Esophagus (tissue), 2 donors: ENCODE results near the gene RAMP1. TPM values are rescaled to one million over a fixed set of nuclear protein-coding genes. Genes with fewer than 3 reads are reported as not detected.
A peak's percentile ranks its signal among the peaks of the same experiment; 100 is the strongest.

ENCODE experiments used
- H3K27ac ChIP-seq, 2 donors: one replicate each; pipeline ENCODE4 v1.5.1; 2013; ENCODE audit warnings: low read depth in 2 of 2, mild to moderate bottlenecking in 2 of 2, inconsistent platforms in 1 of 2, low read length in 1 of 2, moderate library complexity in 1 of 2
- H3K27me3 ChIP-seq, 2 donors: one replicate each; pipeline ENCODE4 v1.6.1; 2013; ENCODE audit warnings: low read length in 2 of 2, control low read depth in 1 of 2, mild to moderate bottlenecking in 1 of 2; ENCODE audit not compliant: insufficient read depth in 2 of 2, control insufficient read depth in 1 of 2
- H3K36me3 ChIP-seq, 2 donors: one replicate each; pipeline ENCODE4 v1.6.1; 2013; ENCODE audit warnings: low read length in 1 of 2; ENCODE audit not compliant: control insufficient read depth in 2 of 2, insufficient read depth in 2 of 2
- H3K4me1 ChIP-seq, 2 donors: one replicate each; pipeline ENCODE4 v1.6.1; 2013; ENCODE audit warnings: low read length in 1 of 2; ENCODE audit not compliant: control insufficient read depth in 2 of 2, insufficient read depth in 2 of 2
- H3K4me3 ChIP-seq, 2 donors: one replicate each; pipeline ENCODE4 v1.5.1; 2013; ENCODE audit warnings: low read length in 2 of 2, mild to moderate bottlenecking in 2 of 2, low read depth in 1 of 2, moderate library complexity in 1 of 2
- H3K9me3 ChIP-seq, 2 donors: one replicate each; pipeline ENCODE4 v1.6.1; 2013; ENCODE audit warnings: mild to moderate bottlenecking in 2 of 2, low read depth in 1 of 2, low read length in 1 of 2, moderate library complexity in 1 of 2; ENCODE audit not compliant: control insufficient read depth in 2 of 2, insufficient read depth in 1 of 2
- WGBS, 2 donors: extraction: QIAGEN DNeasy Blood & Tissue Kit; methylation state at CpG; one replicate each; pipeline ENCODE4 v1.1.7; 2013; 5-methylcytosine and 5-hydroxymethylcytosine counted together
- polyA plus RNA-seq, 2 donors: library from polyadenylated mRNA; stranded (reverse); fragments of 200-250 nt; gene quantifications; one replicate each; pipeline ENCODE4 v1.2.3, GENCODE V29; 2013
- donor health status: healthy with polysubstance abuse.
- donor health status: Bipolar disorder and iron deficiency.

RAMP1 gene
- polyA plus RNA-seq, 2 donors: 4.0 to 7.5 TPM

- no peak overlapping the region for H3K27ac ChIP-seq
- no peaks in the 10 kb centered on the region for H3K27me3 ChIP-seq
- no peaks in the 10 kb centered on the region for H3K4me1 ChIP-seq
- 84 to 94% methylated on average over 20 of the region's 20 CpGs for WGBS, 2 donors
- H3K4me3 ChIP-seq: no peak overlapping the region
- H3K9me3 ChIP-seq: peaks cover 0 to 1% of the 10 kb centered on the region in 2 donors
- no peaks in the 10 kb centered on the region for H3K36me3 ChIP-seq
Measured at GRCh38 chr2:237882510-237883481, 23.4 kb downstream of the RAMP1 start.

DNA sequence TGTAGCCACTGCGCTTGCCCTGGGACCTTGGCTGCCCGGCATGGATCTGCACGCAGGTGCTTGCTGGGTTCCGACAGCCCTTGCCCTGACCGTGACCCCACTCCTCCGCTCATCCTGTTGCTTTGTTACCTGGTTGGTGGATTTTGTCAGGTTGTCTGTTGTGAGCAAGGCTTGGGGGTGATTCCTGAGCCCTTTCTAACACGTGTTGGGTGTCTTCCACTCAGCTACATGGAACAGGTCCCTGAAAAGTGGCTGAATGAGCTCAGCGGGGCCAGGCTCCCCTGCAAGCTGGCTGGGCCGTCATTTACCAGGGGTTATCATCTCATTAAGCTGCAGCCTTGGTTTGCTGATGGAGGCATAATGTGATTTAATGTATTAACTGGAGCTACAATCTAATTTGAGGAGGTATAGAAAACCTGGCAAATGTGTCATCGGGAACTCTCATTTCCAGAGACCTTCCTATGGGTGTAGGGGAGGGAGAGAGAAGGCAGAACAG is 24.6 kb downstream of the RAMP1 start:
- no peak overlapping the region for H3K27ac ChIP-seq

DNA sequence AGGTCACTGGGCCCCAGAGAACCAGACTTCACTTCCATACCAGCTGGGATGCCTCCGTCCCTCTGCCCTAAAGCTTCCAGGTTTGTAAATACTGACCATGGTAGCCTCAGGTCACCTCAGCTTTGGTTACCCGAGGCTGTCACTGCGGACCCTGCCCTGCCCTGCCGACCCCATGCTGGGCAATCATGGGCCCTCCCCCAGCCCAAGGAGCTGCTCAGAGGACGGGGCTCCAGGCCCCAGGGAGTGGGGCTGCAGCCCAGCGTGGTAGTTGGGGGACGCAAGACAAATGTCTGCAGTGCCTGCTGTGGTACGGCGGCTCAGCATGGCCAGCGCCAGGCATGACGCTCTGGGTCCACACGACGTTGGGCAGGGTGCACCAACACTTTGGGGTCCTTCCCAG is 25.3 kb downstream of the RAMP1 start:
- Histone ChIP-seq H3K4me3 (no peak overlapping the region), H3K9me3 (peaks cover 0 to 1% of the 10 kb centered on the region in 2 donors), H3K27me3 (no peaks in the 10 kb centered on the region), H3K36me3 (no peaks in the 10 kb centered on the region), H3K27ac (no peak overlapping the region), H3K4me1 (no peaks in the 10 kb centered on the region)
- WGBS, 2 donors: 85 to 86% methylated on average over 13 of the region's 13 CpGs

More for the DNA sequence above, 24.6 kb downstream of the RAMP1 start:
- no peak overlapping the region for H3K4me3 ChIP-seq
- H3K9me3 ChIP-seq: peaks cover 0 to 1% of the 10 kb centered on the region in 2 donors
- 88 to 93% methylated on average over 10 of the region's 10 CpGs for WGBS, 2 donors
- no peaks in the 10 kb centered on the region for H3K27me3 ChIP-seq
- H3K4me1 ChIP-seq: no peaks in the 10 kb centered on the region
- H3K36me3 ChIP-seq: no peaks in the 10 kb centered on the region

DNA sequence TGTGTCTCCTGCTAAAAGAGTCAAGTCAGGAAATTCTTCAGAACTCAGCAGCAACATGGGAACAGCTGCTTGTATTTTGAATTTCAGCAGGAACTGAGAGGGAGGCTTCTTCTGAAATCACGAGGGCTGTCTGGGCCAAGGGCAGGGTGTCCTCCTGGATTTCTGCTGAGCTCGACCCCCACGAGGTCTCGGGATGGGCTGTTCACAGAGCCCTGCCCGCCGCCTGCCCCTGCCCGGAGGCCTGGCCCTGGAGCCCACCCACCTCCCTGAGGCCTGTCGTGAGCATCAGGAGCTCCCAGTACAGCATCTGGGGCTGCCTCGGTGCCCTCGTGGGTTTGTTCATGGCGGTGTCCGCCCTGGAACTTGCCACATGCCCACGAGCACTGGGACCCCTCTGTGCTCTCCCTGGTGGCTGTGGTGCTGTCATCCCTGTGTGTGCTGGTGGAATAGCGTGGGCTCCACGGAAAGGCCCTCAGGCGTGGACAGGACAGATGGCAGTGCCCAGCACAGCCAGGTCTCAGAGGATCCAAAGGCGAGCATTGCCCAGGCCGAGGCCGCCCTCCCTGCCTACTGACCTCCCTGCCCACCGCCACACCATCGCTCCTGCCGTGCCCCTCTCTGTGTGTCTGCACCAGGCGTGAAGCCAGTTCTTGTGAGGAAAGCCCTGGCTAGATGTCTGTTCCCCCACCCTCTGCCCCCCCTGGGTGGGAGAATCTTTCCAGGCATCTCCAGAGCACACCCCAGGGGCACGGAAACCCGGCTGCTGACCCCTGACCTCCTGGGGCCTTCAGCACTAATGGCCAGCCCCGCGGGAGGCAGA is 25.9 kb downstream of the RAMP1 start:
- WGBS, 2 donors: 82 to 84% methylated on average over 26 to 27 of the region's 27 CpGs
- H3K27me3 ChIP-seq: no peaks in the 10 kb centered on the region
- peak overlapping the region; percentile 41 to 43 for H3K27ac ChIP-seq
- H3K4me1 ChIP-seq: no peaks in the 10 kb centered on the region
- peaks cover 0 to 1% of the 10 kb centered on the region in 2 donors for H3K9me3 ChIP-seq
- no peak overlapping the region for H3K4me3 ChIP-seq
- no peaks in the 10 kb centered on the region for H3K36me3 ChIP-seq

DNA sequence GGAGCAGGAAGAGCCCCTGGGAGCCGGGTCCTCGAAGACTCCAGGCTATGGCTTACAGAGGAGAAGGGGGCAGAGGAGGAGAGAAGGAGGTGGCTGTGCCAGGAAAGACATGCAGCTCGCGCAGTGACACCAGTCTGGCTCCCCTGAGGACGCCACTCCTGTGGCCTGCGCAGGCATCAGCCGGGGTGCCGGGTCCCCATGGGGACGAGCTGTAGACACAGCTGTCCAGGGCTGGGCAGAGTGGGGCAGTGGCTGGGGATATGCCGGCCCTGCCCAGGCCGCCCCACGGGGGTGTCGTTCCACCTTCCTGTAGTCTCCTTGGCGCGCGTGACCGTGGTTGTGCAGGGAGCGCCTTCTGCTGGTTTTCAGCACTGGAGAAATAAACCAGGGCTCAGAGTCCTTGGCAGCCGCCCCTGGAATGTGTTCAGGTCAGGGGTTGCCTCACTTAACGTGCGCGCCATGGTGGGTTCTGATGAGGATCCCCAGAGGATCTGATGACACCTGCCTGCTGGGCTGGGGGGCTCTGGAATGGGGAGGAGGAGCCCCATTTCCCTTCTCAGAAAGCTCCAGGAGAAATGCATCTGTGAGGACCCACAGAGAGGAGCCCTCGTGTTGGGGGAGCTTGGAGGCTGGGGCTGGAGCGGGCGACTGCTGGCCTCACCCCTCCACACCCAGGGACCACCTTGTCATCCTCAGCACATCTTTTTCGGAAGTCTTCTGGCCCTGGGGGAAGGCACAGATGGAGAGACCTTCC is 26.7 kb downstream of the RAMP1 start:
- Histone ChIP-seq H3K36me3 (no peaks in the 10 kb centered on the region), H3K4me1 (no peaks in the 10 kb centered on the region)

GRCh38 chr2:237886685-237887481 is 27.5 kb downstream of the RAMP1 start:
- 79 to 84% methylated on average over 23 of the region's 23 CpGs for WGBS, 2 donors
- H3K9me3 ChIP-seq: peaks cover 0 to 1% of the 10 kb centered on the region in 2 donors
- no peaks in the 10 kb centered on the region for H3K4me1 ChIP-seq
- no peaks in the 10 kb centered on the region for H3K27me3 ChIP-seq
- H3K4me3 ChIP-seq: no peak overlapping the region
- H3K36me3 ChIP-seq: no peaks in the 10 kb centered on the region
- peak overlapping the region; percentile 27 to 80 for H3K27ac ChIP-seq

More for the DNA sequence above, 26.7 kb downstream of the RAMP1 start:
- Histone ChIP-seq H3K4me3 (no peak overlapping the region), H3K27me3 (no peaks in the 10 kb centered on the region), H3K27ac (peak overlapping the region; percentile 27 to 73), H3K9me3 (peaks cover 0 to 1% of the 10 kb centered on the region in 2 donors)
- WGBS, 2 donors: 81 to 86% methylated on average over 23 to 26 of the region's 26 CpGs

- Histone ChIP-seq H3K4me1 (no peaks in the 10 kb centered on the region), H3K4me3 (no peak overlapping the region), H3K27me3 (no peaks in the 10 kb centered on the region), H3K27ac (no peak overlapping the region), H3K36me3 (no peaks in the 10 kb centered on the region), H3K9me3 (no peaks in the 10 kb centered on the region)
- 38 to 44% methylated on average over 2 of the region's 2 CpGs for WGBS, 2 donors
Measured at GRCh38 chr2:237888389-237888788, 29.0 kb downstream of the RAMP1 start.

- H3K27ac ChIP-seq: no peak overlapping the region
- no peak overlapping the region for H3K4me3 ChIP-seq
- H3K4me1 ChIP-seq: no peaks in the 10 kb centered on the region
- no peaks in the 10 kb centered on the region for H3K9me3 ChIP-seq
- no peaks in the 10 kb centered on the region for H3K36me3 ChIP-seq
- no peaks in the 10 kb centered on the region for H3K27me3 ChIP-seq
- WGBS, 2 donors: 83 to 92% methylated on average over 8 of the region's 8 CpGs
Measured at GRCh38 chr2:237889016-237889415, 29.6 kb downstream of the RAMP1 start.
